ENCODE data around the gene MPC2.

The MPC2 gene

GRCh38 chr1:167936930-167937708, at the start of gene MPC2:
MPC2 (minus strand) TSS chr1:167937072; CDS start chr1:167935841, 1,231 bp downstream.
- DNase-seq (ENCODE audit: insufficient read length, low spot score) (no peak), FAIRE-seq (no peak)
- TF ChIP-seq, protein P1, sequence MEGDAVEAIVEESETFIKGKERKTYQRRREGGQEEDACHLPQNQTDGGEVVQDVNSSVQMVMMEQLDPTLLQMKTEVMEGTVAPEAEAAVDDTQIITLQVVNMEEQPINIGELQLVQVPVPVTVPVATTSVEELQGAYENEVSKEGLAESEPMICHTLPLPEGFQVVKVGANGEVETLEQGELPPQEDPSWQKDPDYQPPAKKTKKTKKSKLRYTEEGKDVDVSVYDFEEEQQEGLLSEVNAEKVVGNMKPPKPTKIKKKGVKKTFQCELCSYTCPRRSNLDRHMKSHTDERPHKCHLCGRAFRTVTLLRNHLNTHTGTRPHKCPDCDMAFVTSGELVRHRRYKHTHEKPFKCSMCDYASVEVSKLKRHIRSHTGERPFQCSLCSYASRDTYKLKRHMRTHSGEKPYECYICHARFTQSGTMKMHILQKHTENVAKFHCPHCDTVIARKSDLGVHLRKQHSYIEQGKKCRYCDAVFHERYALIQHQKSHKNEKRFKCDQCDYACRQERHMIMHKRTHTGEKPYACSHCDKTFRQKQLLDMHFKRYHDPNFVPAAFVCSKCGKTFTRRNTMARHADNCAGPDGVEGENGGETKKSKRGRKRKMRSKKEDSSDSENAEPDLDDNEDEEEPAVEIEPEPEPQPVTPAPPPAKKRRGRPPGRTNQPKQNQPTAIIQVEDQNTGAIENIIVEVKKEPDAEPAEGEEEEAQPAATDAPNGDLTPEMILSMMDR (IDR thresholded peaks at IDR 0.05; ENCODE audit: insufficient read depth, missing control alignments) = no peak

GRCh38 chr1:167984886-167985489, 48.1 kb upstream of the MPC2 start:
- TF ChIP-seq, protein P1 (IDR thresholded peaks at IDR 0.05; ENCODE audit: insufficient read depth, missing control alignments) = no peak
- DNase-seq (ENCODE audit: insufficient read length, low spot score) (no peak), FAIRE-seq (no peak)

GRCh38 chr1:167983797-167984420, 47.0 kb upstream of the MPC2 start:
- TF ChIP-seq, protein P1 (IDR thresholded peaks at IDR 0.05; ENCODE audit: insufficient read depth, missing control alignments) = no peak
- peak; percentile 88 for FAIRE-seq
- DNase-seq (ENCODE audit: insufficient read length, low spot score) = no peak

GRCh38 chr1:167981933-167982332, 45.1 kb upstream of the MPC2 start:
- TF ChIP-seq, protein P1 (IDR thresholded peaks at IDR 0.05; ENCODE audit: insufficient read depth, missing control alignments) = no peak
- no peak for DNase-seq (ENCODE audit: insufficient read length, low spot score)
- no peak for FAIRE-seq

DNA sequence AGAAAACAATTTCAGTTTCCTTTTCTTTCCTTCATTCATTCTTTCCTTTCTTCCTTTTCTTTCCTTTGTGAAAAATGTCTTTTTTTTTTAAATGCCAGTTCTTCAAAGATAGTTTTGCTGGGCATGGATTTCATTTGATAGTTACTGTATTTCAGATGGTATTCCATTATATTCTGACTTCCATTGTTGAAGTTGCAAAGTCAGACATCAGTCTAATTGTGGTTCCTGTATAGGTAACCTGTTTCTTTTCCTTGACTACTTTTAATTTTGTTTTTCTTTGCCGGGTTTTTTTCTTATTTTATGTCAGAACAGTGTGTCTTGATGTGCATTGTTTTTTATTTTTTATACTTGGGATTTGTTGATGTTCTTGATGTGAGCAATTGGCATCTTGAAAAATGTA, 40.4 kb upstream of the MPC2 start:
- peak; percentile 32 for FAIRE-seq

DNA sequence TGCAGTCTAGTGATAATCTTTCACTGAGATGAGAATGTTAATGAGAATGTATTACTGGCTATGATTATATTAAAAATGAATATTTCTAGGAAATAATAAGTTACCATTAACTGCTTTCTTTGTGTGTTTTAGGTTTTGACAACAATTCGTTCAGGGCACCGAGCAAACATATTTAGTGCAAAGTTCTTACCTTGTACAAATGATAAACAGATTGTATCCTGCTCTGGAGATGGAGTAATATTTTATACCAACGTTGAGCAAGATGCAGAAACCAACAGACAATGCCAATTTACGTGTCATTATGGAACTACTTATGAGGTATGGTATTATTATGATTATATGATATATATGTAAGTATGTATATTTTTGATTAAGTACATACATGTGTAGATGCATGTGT, 37.8 kb upstream of the MPC2 start:
- TF ChIP-seq, protein P1 (IDR thresholded peaks at IDR 0.05; ENCODE audit: insufficient read depth, missing control alignments) = no peak

More for the DNA sequence above, 40.4 kb upstream of the MPC2 start:
- TF ChIP-seq, protein P1 (IDR thresholded peaks at IDR 0.05; ENCODE audit: insufficient read depth, missing control alignments) = no peak
- DNase-seq (ENCODE audit: insufficient read length, low spot score) = no peak

More for the DNA sequence above, 37.8 kb upstream of the MPC2 start:
- no peak for DNase-seq (ENCODE audit: insufficient read length, low spot score)
- FAIRE-seq = peak; percentile 81
